IPS-18c (cell line): ENCODE data around the gene COPRS.
"Not testable (repeated sequence)": the region's sequence is repeated elsewhere in the genome, so short reads cannot be mapped to it uniquely, and the experiment has no call there.

Source experiments
- H3K4me3 ChIP-seq: 2 replicates; pipeline ENCODE4 v1.7.0; 2013; ENCODE audit warnings: low read depth, mild to moderate bottlenecking, low read length, moderate library complexity; ENCODE audit not compliant: insufficient read depth
- H3K9me3 ChIP-seq: one replicate; pipeline ENCODE4 v1.6.1; 2013; ENCODE audit warnings: mild to moderate bottlenecking, low read length, moderate library complexity; ENCODE audit not compliant: control insufficient read depth, insufficient read depth

The COPRS gene

GRCh38 chr17:31857920-31858641 lies 963 bp downstream of the COPRS start:
- H3K4me3 ChIP-seq = peak overlapping the region; percentile 59
- no peaks in the 10 kb centered on the region for H3K9me3 ChIP-seq

DNA sequence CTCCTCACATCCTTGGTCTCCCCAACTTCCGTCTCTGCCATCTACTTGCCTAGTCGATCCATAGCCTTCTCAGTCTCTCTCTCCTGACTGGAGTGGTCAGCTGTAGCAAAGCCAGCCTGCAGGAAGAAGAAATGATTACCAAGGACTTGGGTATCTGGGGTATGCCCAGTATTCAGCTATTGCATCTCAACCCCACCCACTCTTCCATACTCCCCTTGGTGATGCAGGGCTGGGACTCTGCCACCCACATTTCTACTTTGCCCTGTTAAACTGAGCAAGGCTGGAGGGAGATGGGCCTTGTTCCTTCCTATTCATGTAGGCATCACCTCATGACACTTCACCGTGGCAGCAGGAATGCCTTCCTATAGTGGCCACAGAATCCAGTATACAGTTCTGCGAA lies 2.3 kb downstream of the COPRS start:
- no peaks in the 10 kb centered on the region for H3K9me3 ChIP-seq
- H3K4me3 ChIP-seq = no peak overlapping the region

DNA sequence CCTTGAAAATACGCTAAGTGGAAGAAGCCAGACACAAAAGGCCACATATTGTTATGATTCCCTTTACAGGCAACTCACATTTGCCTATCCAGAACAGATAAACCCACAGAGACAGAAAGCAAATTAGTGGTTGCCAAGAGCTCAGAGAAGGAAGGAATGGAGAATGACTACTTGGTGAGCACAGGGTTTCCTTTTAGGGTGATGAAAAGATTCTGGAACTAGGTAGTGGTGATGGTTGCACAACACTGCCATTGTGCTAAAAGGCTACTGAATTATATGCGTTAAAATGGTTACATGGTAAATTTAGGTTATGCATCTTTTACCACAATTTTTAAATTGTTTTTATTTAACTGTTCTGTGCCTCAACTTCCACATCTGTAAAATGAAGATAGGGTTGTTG lies 4.4 kb downstream of the COPRS start:
- H3K4me3 ChIP-seq = no peak overlapping the region
- no peaks in the 10 kb centered on the region for H3K9me3 ChIP-seq

DNA sequence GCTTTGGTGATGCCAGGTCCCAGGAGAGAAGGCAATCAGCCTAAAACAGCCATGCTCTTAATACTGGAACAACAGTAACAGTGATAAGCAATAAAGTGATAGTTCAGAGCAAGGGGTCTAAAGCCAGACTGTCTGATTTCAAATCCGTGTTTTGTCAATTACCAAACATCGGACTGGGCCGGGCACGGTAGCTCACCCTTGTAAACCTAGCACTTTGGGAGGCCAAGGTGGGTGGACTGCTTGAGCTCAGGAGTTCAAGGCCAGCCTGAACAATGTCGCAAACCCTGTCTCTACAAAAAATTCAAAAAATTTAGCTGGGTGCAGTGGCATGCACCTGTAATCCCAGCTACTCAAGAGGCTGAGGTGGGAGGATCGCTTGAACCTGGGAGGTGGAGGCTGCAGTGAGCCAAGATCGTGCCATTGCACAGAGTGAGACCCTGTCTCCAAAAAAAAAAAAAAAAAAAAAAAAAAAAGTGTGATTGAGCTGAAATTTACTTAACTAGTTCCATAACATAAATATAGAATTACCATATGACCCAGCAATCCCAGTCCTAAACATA lies 5.1 kb downstream of the COPRS start:
- Histone ChIP-seq H3K9me3 (no peaks in the 10 kb centered on the region), H3K4me3 (no peak overlapping the region)

DNA sequence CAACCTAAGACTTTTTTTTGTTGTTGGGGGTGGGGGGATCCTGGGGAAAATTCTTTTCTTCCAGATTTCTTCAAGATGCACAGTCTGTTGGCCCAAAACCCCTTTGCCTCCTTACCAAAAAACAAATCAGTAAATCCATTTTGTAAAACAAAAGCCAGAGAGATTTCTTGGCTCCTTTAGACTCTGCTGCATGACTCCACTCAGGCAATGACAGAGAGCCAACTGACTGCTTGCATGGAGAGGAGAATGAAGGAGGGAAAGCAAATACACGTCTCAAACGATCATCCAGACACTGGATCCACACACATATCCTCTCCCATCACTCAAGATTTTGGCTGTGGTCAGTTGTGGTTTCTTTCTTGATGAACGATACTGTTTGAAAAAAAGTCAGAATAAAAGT lies 13.8 kb downstream of the COPRS start:
- Histone ChIP-seq H3K4me3 (no peak overlapping the region), H3K9me3 (no peaks in the 10 kb centered on the region)

DNA sequence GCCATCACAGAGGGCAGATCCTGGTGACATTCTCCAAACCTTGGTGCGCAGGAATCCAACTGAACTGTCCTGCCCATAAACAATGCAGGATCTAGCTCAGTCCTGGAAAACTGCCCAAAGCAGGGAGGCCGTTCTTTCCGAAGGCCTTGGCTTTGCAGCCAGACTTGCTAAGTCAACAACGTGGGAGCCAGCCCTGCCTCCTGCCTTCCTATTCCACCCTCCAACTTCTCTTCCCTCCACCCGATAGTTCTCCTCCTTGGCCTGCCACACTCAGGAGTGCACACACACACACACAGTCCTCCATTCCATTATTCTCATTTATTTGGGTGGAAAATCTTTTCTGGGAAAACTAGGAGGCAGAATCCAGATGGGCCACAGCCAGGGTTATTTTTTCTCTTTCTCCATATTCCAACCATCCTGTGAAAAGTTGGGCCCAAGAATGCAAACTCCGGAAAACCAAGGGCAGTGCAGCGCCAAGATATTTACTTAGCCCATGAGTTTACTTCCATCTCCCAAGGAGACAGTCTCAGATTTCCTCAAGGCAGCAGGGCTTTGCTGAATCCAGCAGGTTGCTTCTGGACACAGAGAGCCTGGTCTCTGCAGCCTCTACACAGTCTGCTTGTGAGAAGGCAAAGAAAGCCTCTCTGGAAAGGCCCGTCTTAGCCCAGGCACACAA lies 15.8 kb downstream of the COPRS start:
- H3K9me3 ChIP-seq = no peaks in the 10 kb centered on the region
- H3K4me3 ChIP-seq = no peak overlapping the region

- Histone ChIP-seq H3K4me3 (no peak overlapping the region), H3K9me3 (no peaks in the 10 kb centered on the region)
Observed at GRCh38 chr17:31842195-31843069, 16.6 kb downstream of the COPRS start.

DNA sequence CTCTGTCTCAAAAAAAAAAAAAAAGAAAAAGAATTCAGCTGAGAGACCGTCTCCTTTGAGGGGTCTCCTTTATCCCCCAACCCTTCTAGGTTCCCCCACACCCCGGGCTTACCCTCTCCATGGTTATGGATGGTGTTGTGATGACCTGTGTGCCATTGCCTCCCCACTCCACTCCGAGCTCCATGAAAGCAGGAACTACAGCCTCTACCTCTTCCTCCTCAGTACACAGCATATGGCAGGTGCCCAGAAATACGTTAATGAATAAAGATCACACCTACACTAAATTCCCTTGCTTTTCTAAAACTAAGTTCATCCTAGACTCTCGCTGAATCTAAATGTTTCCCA lies 17.2 kb downstream of the COPRS start:
- no peaks in the 10 kb centered on the region for H3K9me3 ChIP-seq

DNA sequence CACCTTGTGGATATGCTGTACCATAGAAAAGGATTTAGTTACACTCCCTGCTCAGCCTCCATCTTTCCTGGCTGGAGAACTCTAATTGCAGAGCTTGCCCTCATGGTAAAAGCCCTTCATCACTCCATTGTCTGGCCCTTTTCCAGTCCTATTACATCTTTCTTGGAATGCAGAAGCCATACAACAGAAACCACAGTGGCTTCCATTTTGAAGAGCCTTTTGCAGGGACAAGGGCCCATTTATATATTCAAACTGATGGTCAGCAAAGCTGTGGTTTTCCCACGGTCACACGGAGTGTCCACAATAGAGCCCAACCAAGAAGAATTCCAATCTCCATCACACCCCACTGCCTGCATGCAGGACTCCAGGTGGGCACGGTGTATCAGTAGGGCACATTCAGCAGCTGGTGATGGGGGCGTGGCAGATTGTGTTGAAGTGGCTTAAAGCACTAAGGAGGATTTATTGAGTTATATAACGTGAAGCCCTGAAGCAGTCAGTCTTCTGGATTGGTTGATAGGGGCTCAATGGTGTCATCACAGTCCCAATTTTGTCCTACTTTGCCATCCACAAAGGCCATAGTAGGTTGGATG lies 20.3 kb downstream of the COPRS start:
- H3K4me3 ChIP-seq = no peak overlapping the region
- H3K9me3 ChIP-seq = no peaks in the 10 kb centered on the region

More for the DNA sequence above, 17.2 kb downstream of the COPRS start:
- H3K4me3 ChIP-seq = no peak overlapping the region

- H3K9me3 ChIP-seq = peaks cover 4% of the 10 kb centered on the region
- H3K4me3 ChIP-seq = no peak overlapping the region
Observed at GRCh38 chr17:31835984-31836383, 23.1 kb downstream of the COPRS start.

GRCh38 chr17:31834448-31834847 lies 24.6 kb downstream of the COPRS start:
- peaks cover 4% of the 10 kb centered on the region for H3K9me3 ChIP-seq
- H3K4me3 ChIP-seq = no peak overlapping the region

DNA sequence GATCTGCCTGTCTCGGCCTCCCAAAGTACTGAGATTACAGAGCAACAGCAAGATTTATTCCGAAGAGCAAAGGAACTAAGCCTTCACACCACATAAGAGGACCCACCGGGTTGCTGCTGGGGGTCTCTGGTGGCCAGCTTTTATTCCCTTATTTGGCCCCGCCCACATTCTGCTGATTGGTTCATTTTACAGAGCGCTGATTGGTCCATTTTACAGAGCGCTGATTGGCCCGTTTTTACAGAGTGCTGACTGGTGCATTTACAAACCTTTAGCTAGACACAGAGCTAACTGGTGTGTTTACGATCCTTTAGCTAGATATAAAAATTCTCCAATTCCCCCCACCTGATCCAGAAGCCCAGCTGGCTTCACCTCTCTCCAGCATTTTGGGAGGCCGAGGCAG lies 26.3 kb downstream of the COPRS start:
- Histone ChIP-seq H3K4me3 (no peak overlapping the region), H3K9me3 (peaks cover 4% of the 10 kb centered on the region)

- no peak overlapping the region for H3K4me3 ChIP-seq
- H3K9me3 ChIP-seq = peaks cover 4% of the 10 kb centered on the region
Observed at GRCh38 chr17:31830971-31831858, 27.8 kb downstream of the COPRS start.

GRCh38 chr17:31829649-31830048 lies 29.4 kb downstream of the COPRS start:
- Histone ChIP-seq H3K9me3 (peaks cover 4% of the 10 kb centered on the region), H3K4me3 (no peak overlapping the region)

- H3K4me3 ChIP-seq, H3K9me3 ChIP-seq: not testable (repeated sequence)
Observed at GRCh38 chr17:31828955-31829354, 30.1 kb downstream of the COPRS start.

DNA sequence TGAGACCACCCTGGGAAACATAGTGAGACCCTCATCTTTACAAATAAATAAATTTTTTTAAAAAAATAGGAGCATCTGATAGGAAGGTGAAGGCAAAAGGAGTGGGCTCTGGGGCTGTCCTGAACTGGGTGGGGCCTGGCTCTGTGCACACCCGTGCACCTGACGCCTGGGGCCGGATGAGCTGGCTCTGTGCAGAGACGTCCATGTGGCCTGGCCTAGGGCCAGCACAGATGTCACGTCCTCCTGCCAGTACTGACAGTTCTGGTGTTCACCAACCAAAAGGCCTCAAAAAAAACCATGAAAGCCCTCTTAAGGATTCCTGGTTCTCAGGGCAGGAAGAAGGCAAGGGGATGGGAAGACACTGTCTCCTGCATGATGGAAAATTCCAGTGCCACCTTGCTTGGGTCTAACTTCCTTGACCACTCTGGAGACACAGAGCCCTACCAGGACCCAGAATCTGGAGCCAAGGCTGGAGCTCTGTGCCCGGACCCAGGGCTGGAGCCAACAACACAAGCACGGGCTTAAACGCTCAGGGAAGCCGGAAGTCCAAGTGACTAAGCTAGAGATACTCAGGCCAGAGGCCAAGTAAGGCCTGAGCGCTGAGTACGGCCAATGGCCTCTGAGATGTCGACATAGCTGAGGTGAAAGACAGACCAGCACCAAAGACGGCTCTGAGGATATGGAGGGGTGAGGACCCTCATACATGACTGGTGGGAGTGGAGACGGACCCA lies 32.9 kb downstream of the COPRS start:
- no peak overlapping the region for H3K4me3 ChIP-seq
- H3K9me3 ChIP-seq = no peaks in the 10 kb centered on the region
